Measurements from ENCODE around the gene AGTRAP.

- TF ChIP-seq ZNF274 (IDR thresholded peaks at IDR 0.05; ENCODE audit: low read depth, low read length) (no peak), YY1 (IDR thresholded peaks at IDR 0.05; ENCODE audit: insufficient read depth, insufficient read length) (no peak), SUZ12 (IDR thresholded peaks at IDR 0.05; ENCODE audit: extremely low read depth, insufficient read depth, insufficient read length) (no peak)
Measured at GRCh38 chr1:11772458-11772857, 36.5 kb downstream of the AGTRAP start.
